IMR-90 (cell line): Measurements from ENCODE around the gene MACROD1. TPM values are rescaled to one million over a fixed set of nuclear protein-coding genes. Genes with fewer than 3 reads are reported as not detected.

Experiments used
- ATAC-seq: fragments of 200-7000 bp; cut with Tn5 transposase; 2 replicates; pipeline ENCODE4 v1.9.1; 2020; ENCODE audit warnings: low read depth, mild to moderate bottlenecking, moderate library complexity
- BruUV-seq: library from RNA; stranded (reverse); fragments of 400-500 nt; replicated peaks from 2 replicates; lab custom pipeline; 2021; lab: Mats Ljungman, UMichigan
- CTCF ChIA-PET: fragments of 300-600 bp; formaldehyde crosslinking; extraction: SDS; loops from one replicate; lab custom pipeline; 2021; ENCODE audit warnings: antibody characterized with exemption; lab: Yijun Ruan, JAX
- POLR2A ChIA-PET: fragments of 300-600 bp; sonication (Branson Sonifier 250); formaldehyde crosslinking; loops from one replicate; lab custom pipeline; 2022; ENCODE audit warnings: antibody characterized with exemption; ENCODE audit not compliant: unreplicated experiment; lab: Charles Lee
- DNase-seq: peaks from one replicate; pipeline ENCODE4 v3.0.0; 2013
- H2AFZ ChIP-seq: replicated peaks from 2 replicates; pipeline ENCODE3; 2013; ENCODE audit warnings: low read length, mild to moderate bottlenecking; ENCODE audit not compliant: poor library complexity
- H2AK5ac ChIP-seq: 2 replicates; pipeline ENCODE4 v1.6.1; 2013; ENCODE audit warnings: low read depth, low read length, inconsistent platforms
- H2AK9ac ChIP-seq: replicated peaks from 2 replicates; pipeline ENCODE3; 2013; ENCODE audit warnings: mild to moderate bottlenecking, low read depth, low read length, moderate library complexity; ENCODE audit not compliant: poor library complexity
- H2BK120ac ChIP-seq: 2 replicates; pipeline ENCODE4 v1.6.1; 2013; ENCODE audit warnings: low read depth, low read length, inconsistent platforms
- H2BK15ac ChIP-seq: 3 replicates; pipeline ENCODE4 v1.6.1; 2013; ENCODE audit warnings: low read depth, low read length, inconsistent platforms
- H2BK20ac ChIP-seq: 2 replicates; pipeline ENCODE4 v1.6.1; 2013; ENCODE audit warnings: low read depth, mild to moderate bottlenecking, inconsistent platforms, low read length, moderate library complexity
- H2BK5ac ChIP-seq: 2 replicates; pipeline ENCODE4 v1.6.1; 2013; ENCODE audit warnings: mild to moderate bottlenecking, low read depth, low read length, inconsistent platforms; ENCODE audit not compliant: poor library complexity, severe bottlenecking
- H3K14ac ChIP-seq: replicated peaks from 2 replicates; pipeline ENCODE4 v1.6.1; 2013; ENCODE audit warnings: low read depth, low read length, inconsistent platforms
- H3K18ac ChIP-seq: 2 replicates; pipeline ENCODE4 v1.6.1; 2013; ENCODE audit warnings: low read depth, low read length, control low read depth
- H3K23ac ChIP-seq: 2 replicates; pipeline ENCODE4 v1.6.1; 2013; ENCODE audit warnings: low read depth, low read length, inconsistent platforms
- H3K27ac ChIP-seq: 2 replicates; pipeline ENCODE4 v1.5.1; 2013; ENCODE audit warnings: mild to moderate bottlenecking, control low read depth, low read length; ENCODE audit not compliant: insufficient read depth
- H3K27me3 ChIP-seq: 2 replicates; pipeline ENCODE4 v1.6.1; 2013; ENCODE audit warnings: low read length; ENCODE audit not compliant: control insufficient read depth, insufficient read depth
- H3K36me3 ChIP-seq: 2 replicates; pipeline ENCODE4 v1.6.1; 2013; ENCODE audit warnings: low read length, mixed read lengths; ENCODE audit not compliant: control insufficient read depth, insufficient read depth
- H3K4ac ChIP-seq: 2 replicates; pipeline ENCODE4 v1.6.1; 2013; ENCODE audit warnings: low read depth, low read length, inconsistent platforms
- H3K4me1 ChIP-seq: 2 replicates; pipeline ENCODE4 v1.6.1; 2013; ENCODE audit warnings: low read length, mixed read lengths; ENCODE audit not compliant: control insufficient read depth, insufficient read depth
- H3K4me2 ChIP-seq: 2 replicates; pipeline ENCODE4 v1.6.1; 2013; ENCODE audit warnings: low read depth, mild to moderate bottlenecking, control low read depth, low read length, moderate library complexity
- H3K4me3 ChIP-seq: 2 replicates; pipeline ENCODE4 v1.5.1; 2013; ENCODE audit warnings: low read depth, mild to moderate bottlenecking, control low read depth, low read length, moderate library complexity; ENCODE audit not compliant: insufficient read depth
- H3K56ac ChIP-seq: 2 replicates; pipeline ENCODE4 v1.6.1; 2013; ENCODE audit warnings: low read length, inconsistent platforms; ENCODE audit not compliant: insufficient read depth; ENCODE audit errors: extremely low read depth
- H3K79me1 ChIP-seq, 2 experiments: 2 replicates each; pipeline ENCODE4 v1.6.1; 2013; ENCODE audit warnings: low read length in 2 of 2, inconsistent platforms in 1 of 2, low read depth in 1 of 2
- H3K9ac ChIP-seq: 2 replicates; pipeline ENCODE4 v1.6.1; 2013; ENCODE audit warnings: low read depth, low read length, control low read depth
- H3K9me1 ChIP-seq: 2 replicates; pipeline ENCODE4 v1.6.1; 2013; ENCODE audit warnings: low read length, inconsistent platforms; ENCODE audit not compliant: insufficient read depth
- H3K9me3 ChIP-seq: 2 replicates; pipeline ENCODE4 v1.6.1; 2013; ENCODE audit warnings: low read length; ENCODE audit not compliant: control insufficient read depth, insufficient read depth
- H4K20me1 ChIP-seq: 2 replicates; pipeline ENCODE4 v1.6.1; 2013; ENCODE audit warnings: low read length, inconsistent platforms; ENCODE audit not compliant: insufficient read depth
- H4K5ac ChIP-seq: 2 replicates; pipeline ENCODE4 v1.6.1; 2013; ENCODE audit warnings: mild to moderate bottlenecking, low read depth, low read length, control low read depth
- H4K8ac ChIP-seq, 2 experiments: 2 replicates each; pipeline ENCODE4 v1.6.1; 2013; ENCODE audit warnings: low read depth in 2 of 2, low read length in 2 of 2, control low read depth in 1 of 2, inconsistent platforms in 1 of 2
- H4K91ac ChIP-seq: 2 replicates; pipeline ENCODE4 v1.6.1; 2013; ENCODE audit warnings: low read depth, low read length, inconsistent platforms; ENCODE audit not compliant: insufficient read depth
- CEBPB ChIP-seq: IDR thresholded peaks from 2 replicates; pipeline ENCODE4 v1.6.1; 2012; ENCODE audit warnings: low read depth, low read length, improper control_type of control experiment
- CHD1 ChIP-seq: IDR thresholded peaks from 2 replicates; pipeline ENCODE4 v1.6.1; 2012; ENCODE audit warnings: low read depth, low read length, improper control_type of control experiment
- FOS ChIP-seq: fragments of 150-350 bp; IDR thresholded peaks from 2 replicates; pipeline ENCODE4 v1.6.1; 2016; ENCODE audit warnings: low read depth, low read length
- MAZ ChIP-seq: IDR thresholded peaks from 2 replicates; pipeline ENCODE4 v1.6.1; 2012; ENCODE audit warnings: low read depth, mild to moderate bottlenecking, low read length, improper control_type of control experiment, moderate library complexity, borderline replicate concordance
- NFE2L2 ChIP-seq: fragments of 150-350 bp; IDR thresholded peaks from 2 replicates; pipeline ENCODE4 v1.6.1; 2016; ENCODE audit warnings: low read depth, mild to moderate bottlenecking, low read length
- POLR2A ChIP-seq: IDR thresholded peaks from 2 replicates; pipeline ENCODE4 v1.6.1; 2012; ENCODE audit warnings: mild to moderate bottlenecking, low read depth, low read length
- RAD21 ChIP-seq: IDR thresholded peaks from 2 replicates; pipeline ENCODE4 v1.6.1; 2012; ENCODE audit warnings: low read length, improper control_type of control experiment
- SMC3 ChIP-seq: fragments of 150-350 bp; IDR thresholded peaks from 2 replicates; pipeline ENCODE4 v1.6.1; 2016; ENCODE audit warnings: low read depth, mild to moderate bottlenecking, antibody characterized with exemption, low read length, moderate library complexity
- WGBS, 2 experiments: methylation state at CpG; one replicate each; pipeline versions ENCODE4 v1.1.5 to v1.1.7; 2013; ENCODE audit warnings: missing lambda C conversion rate in 2 of 2; ENCODE audit not compliant: insufficient read length in 1 of 2; ENCODE audit errors: extremely low coverage in 2 of 2; 5-methylcytosine and 5-hydroxymethylcytosine counted together
- dilution Hi-C: fragments of 300-500 bp; cut with HindIII; formaldehyde crosslinking; loops from one replicate; pipeline ENCODE4 v1.14.3; 2018; ENCODE audit warnings: low sequenced_read_pairs; ENCODE audit not compliant: unreplicated experiment
- in situ Hi-C: fragments of 300-500 bp; cut with MboI; formaldehyde crosslinking; loops from 3 replicates; pipeline ENCODE4 v1.14.3; 2019; ENCODE audit warnings: low sequenced_read_pairs, inconsistent platforms, mixed read lengths
- intact Hi-C: fragments of 100-400 bp; cut with micrococcal nuclease; formaldehyde crosslinking; loops from 2 replicates; pipeline ENCODE4 v1.10.0; 2022
- polyA plus RNA-seq, 3 experiments: library from polyadenylated mRNA; depleted of rRNA; stranded (reverse); fragments of >200 nt; gene quantifications; 2 replicates each; pipeline ENCODE4 v1.2.3, GENCODE V29; 2012; ENCODE audit warnings: low replicate concordance in 1 of 3
- total RNA-seq: library from RNA; depleted of rRNA; stranded (reverse); fragments of >200 nt; gene quantifications from 2 replicates; pipeline ENCODE4 v1.2.3, GENCODE V29; 2012
- TF ChIP-seq, protein P1 (sequence below): conservative IDR thresholded peaks from 2 replicates; pipeline ENCODE4 v1.5.1; 2012; ENCODE audit warnings: mild to moderate bottlenecking, low read depth, low read length, improper control_type of control experiment
- TF ChIP-seq, protein P2 (sequence below): fragments of 150-350 bp; IDR thresholded peaks from 2 replicates; pipeline ENCODE4 v1.6.1; 2017; ENCODE audit warnings: mild to moderate bottlenecking, antibody characterized with exemption, low read length, low read depth

The MACROD1 gene
- total and polyA plus RNA-seq, 2 of the 4 experiments (the other 2 are of a cell fraction): 2.5 to 9.3 TPM

DNA sequence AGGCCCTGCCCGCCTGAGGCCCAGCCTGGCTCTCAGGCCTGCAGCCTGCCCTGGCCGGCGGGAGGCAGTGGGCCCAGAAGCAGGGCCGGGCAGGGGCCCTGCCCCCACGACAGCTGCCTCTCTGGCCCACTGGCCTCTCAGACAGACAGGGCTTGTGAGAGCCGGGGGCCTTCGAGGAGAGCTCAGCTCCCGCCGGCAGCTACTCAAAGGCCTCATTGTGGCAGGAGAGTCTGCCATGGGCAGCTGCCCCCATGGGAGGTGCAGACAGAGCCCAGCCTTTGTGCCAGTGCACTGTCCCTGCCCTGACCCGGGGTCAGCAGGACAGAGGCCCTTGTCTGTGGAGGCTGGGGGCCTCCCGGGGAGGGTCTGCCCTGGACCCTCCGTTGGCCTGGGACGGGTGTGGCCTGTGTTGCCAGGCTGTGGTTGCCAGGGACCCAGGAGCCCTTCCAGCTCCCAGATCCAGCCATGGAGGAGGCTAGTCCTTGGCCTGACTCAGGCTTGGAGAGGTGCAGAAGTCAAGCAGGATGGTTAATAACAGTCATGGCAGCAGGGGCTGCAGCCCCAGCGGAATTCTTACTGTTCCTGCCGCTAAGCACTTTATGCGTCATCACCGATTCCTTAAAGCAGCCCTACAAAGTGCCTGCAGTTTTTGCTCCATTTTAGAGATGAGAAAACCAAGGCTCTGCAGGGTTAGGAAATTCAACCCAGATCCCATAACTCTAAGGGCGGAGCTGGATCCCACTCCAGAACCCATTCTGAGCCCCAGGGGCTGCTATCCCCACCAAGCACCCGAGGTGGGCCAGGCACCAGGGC, 117.7 kb downstream of the MACROD1 start:
- Histone ChIP-seq H3K18ac (no peak overlapping the region), H3K27ac (no peak overlapping the region), H2AK9ac (no peak overlapping the region), H3K4me3 (no peak overlapping the region), H4K20me1 (peaks cover 8% of the 10 kb centered on the region; the same call in 1 of the 2 replicates), H4K8ac (no peak overlapping the region), H3K36me3 (no peaks in the 10 kb centered on the region), H4K5ac (no peak overlapping the region), H2BK5ac (no peak overlapping the region), H2AK5ac (no peak overlapping the region), H3K9ac (no peak overlapping the region), H3K27me3 (no peaks in the 10 kb centered on the region; the same call in 1 of the 2 replicates), H3K4ac (no peak overlapping the region), H3K4me2 (no peak overlapping the region), H3K9me3 (no peaks in the 10 kb centered on the region), H3K79me1 (no peaks in the 10 kb centered on the region), H2AFZ (no peak overlapping the region), H3K4me1 (no peaks in the 10 kb centered on the region), H4K91ac (no peak overlapping the region), H2BK20ac (no peak overlapping the region), H2BK15ac (no peak overlapping the region), H3K23ac (no peak overlapping the region), H3K56ac (no peak overlapping the region), H3K9me1 (no peaks in the 10 kb centered on the region), H3K14ac (no peak overlapping the region), H2BK120ac (no peak overlapping the region)
- dilution Hi-C loops: no loop called here
- ATAC-seq: no peak
- BruUV-seq: no TSS peak
- TF ChIP-seq SMC3 (no peak), POLR2A (no peak), FOS (no peak), NFE2L2 (no peak), CEBPB (no peak), RAD21 (no peak), MAZ (no peak), CHD1 (no peak)
- TF ChIP-seq, protein P1, sequence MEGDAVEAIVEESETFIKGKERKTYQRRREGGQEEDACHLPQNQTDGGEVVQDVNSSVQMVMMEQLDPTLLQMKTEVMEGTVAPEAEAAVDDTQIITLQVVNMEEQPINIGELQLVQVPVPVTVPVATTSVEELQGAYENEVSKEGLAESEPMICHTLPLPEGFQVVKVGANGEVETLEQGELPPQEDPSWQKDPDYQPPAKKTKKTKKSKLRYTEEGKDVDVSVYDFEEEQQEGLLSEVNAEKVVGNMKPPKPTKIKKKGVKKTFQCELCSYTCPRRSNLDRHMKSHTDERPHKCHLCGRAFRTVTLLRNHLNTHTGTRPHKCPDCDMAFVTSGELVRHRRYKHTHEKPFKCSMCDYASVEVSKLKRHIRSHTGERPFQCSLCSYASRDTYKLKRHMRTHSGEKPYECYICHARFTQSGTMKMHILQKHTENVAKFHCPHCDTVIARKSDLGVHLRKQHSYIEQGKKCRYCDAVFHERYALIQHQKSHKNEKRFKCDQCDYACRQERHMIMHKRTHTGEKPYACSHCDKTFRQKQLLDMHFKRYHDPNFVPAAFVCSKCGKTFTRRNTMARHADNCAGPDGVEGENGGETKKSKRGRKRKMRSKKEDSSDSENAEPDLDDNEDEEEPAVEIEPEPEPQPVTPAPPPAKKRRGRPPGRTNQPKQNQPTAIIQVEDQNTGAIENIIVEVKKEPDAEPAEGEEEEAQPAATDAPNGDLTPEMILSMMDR: no peak
- TF ChIP-seq, protein P2, sequence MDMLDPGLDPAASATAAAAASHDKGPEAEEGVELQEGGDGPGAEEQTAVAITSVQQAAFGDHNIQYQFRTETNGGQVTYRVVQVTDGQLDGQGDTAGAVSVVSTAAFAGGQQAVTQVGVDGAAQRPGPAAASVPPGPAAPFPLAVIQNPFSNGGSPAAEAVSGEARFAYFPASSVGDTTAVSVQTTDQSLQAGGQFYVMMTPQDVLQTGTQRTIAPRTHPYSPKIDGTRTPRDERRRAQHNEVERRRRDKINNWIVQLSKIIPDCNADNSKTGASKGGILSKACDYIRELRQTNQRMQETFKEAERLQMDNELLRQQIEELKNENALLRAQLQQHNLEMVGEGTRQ: no peak
- ChIA-PET CTCF (interaction anchor here (0.5 kb wide), 1 partner anchor 99 kb away, joined by 3 read pairs; no protein-coding TSS in a partner anchor), POLR2A (no interaction called here)
- WGBS, 2 experiments: 100% methylated on average over 4 of the region's 19 CpGs; no CpG with 5 or more reads in 1 of the 2 experiments
- intact Hi-C loops: no loop called here
- in situ Hi-C loops: no loop called here
- DNase-seq: no peak
